Thoracic aorta (tissue), 2 donors: ENCODE data around the gene PREX1. TPM values are rescaled to one million over a fixed set of nuclear protein-coding genes. Genes with fewer than 3 reads are reported as not detected.

Source experiments
- ATAC-seq: fragments of 150-250 bp; one replicate; pipeline ENCODE4 v1.8.0; 2017; ENCODE audit warnings: low read depth; ENCODE audit not compliant: insufficient number of reproducible peaks, low FRiP score
- DNase-seq: peaks from one replicate; pipeline ENCODE4 v3.0.0-alpha.2; 2020; ENCODE audit warnings: low spot score
- H3K27ac ChIP-seq, 2 donors: fragments of 200-600 bp; sonication (generic); 1 replicate in 1 of 2; 2 replicates in 1 of 2; pipeline ENCODE4 v1.5.1; 2016; ENCODE audit warnings: mild to moderate bottlenecking in 2 of 2, moderate library complexity in 2 of 2
- H3K27me3 ChIP-seq: fragments of 200-600 bp; sonication (generic); replicated peaks from 2 replicates; pipeline ENCODE4 v1.6.0; 2016; ENCODE audit warnings: mild to moderate bottlenecking; ENCODE audit not compliant: insufficient read depth
- H3K36me3 ChIP-seq: fragments of 200-600 bp; sonication (generic); one replicate; pipeline ENCODE4 v1.5.1; 2016
- H3K4me1 ChIP-seq, 2 donors: fragments of 200-600 bp; sonication (generic); 1 replicate in 1 of 2; 2 replicates in 1 of 2; pipeline versions ENCODE4 v1.5.1 to v1.6.0; 2016; ENCODE audit warnings: low read depth in 2 of 2, mild to moderate bottlenecking in 1 of 2; ENCODE audit not compliant: control insufficient read depth in 1 of 2
- H3K4me3 ChIP-seq: fragments of 200-600 bp; sonication (generic); 2 replicates; pipeline ENCODE4 v1.5.1; 2016; ENCODE audit warnings: mild to moderate bottlenecking
- H3K9me3 ChIP-seq: fragments of 200-600 bp; sonication (generic); 2 replicates; pipeline ENCODE4 v1.5.1; 2016
- CTCF ChIP-seq: fragments of 200-600 bp; sonication (generic); IDR thresholded peaks from one replicate; pipeline ENCODE4 v1.5.1; 2019; ENCODE audit warnings: antibody characterized with exemption
- total RNA-seq, 2 donors: library from RNA; depleted of rRNA; stranded (reverse); fragments of >200 nt; gene quantifications; one replicate each; pipeline versions ENCODE4 v1.1.0 to v1.2.3, GENCODE V29; 2016

The PREX1 gene
- total RNA-seq, 2 donors from 2014 or later: 94.6 to 101 TPM

GRCh38 chr20:48716086-48716485 is 111.7 kb downstream of the PREX1 start:
- no peaks in the 10 kb centered on the region for H3K9me3 ChIP-seq
- no peaks in the 10 kb centered on the region for H3K27me3 ChIP-seq
- DNase-seq (no peak), ATAC-seq (no peak)
- no peak for TF ChIP-seq CTCF
- peaks cover 23 to 53% of the 10 kb centered on the region in 2 donors for H3K4me1 ChIP-seq
- no peaks in the 10 kb centered on the region for H3K36me3 ChIP-seq
- peak overlapping the region in 1 of 2 donors; percentile 25 for H3K27ac ChIP-seq
- no peak overlapping the region for H3K4me3 ChIP-seq

GRCh38 chr20:48714764-48715163 is 113.0 kb downstream of the PREX1 start:
- H3K4me3 ChIP-seq: no peak overlapping the region
- no peaks in the 10 kb centered on the region for H3K27me3 ChIP-seq
- H3K36me3 ChIP-seq: no peaks in the 10 kb centered on the region
- no peak for DNase-seq
- peaks cover 18 to 53% of the 10 kb centered on the region in 2 donors for H3K4me1 ChIP-seq
- H3K27ac ChIP-seq: no peak overlapping the region
- H3K9me3 ChIP-seq: no peaks in the 10 kb centered on the region
- TF ChIP-seq CTCF: no peak
- no peak for ATAC-seq

- Histone ChIP-seq H3K36me3 (no peaks in the 10 kb centered on the region), H3K4me3 (no peak overlapping the region), H3K9me3 (no peaks in the 10 kb centered on the region), H3K27ac (no peak overlapping the region), H3K27me3 (no peaks in the 10 kb centered on the region), H3K4me1 (peaks cover 23 to 64% of the 10 kb centered on the region in 2 donors)
- TF ChIP-seq CTCF: no peak
- ATAC-seq: no peak
- DNase-seq: no peak
These were observed 115.9 kb downstream of the PREX1 start for GRCh38 chr20:48711696-48712464.

- no peak for DNase-seq
- H3K27ac ChIP-seq: no peak overlapping the region
- peaks cover 31 to 65% of the 10 kb centered on the region in 2 donors for H3K4me1 ChIP-seq
- no peaks in the 10 kb centered on the region for H3K9me3 ChIP-seq
- no peaks in the 10 kb centered on the region for H3K36me3 ChIP-seq
- TF ChIP-seq CTCF: no peak
- H3K27me3 ChIP-seq: no peaks in the 10 kb centered on the region
- no peak for ATAC-seq
- no peak overlapping the region for H3K4me3 ChIP-seq
These were observed 116.8 kb downstream of the PREX1 start for GRCh38 chr20:48711044-48711428.

GRCh38 chr20:48710341-48711043 is 117.3 kb downstream of the PREX1 start:
- Histone ChIP-seq H3K27me3 (no peaks in the 10 kb centered on the region), H3K36me3 (no peaks in the 10 kb centered on the region), H3K27ac (no peak overlapping the region), H3K4me1 (peaks cover 35 to 71% of the 10 kb centered on the region in 2 donors), H3K4me3 (no peak overlapping the region), H3K9me3 (no peaks in the 10 kb centered on the region)
- ATAC-seq (no peak), DNase-seq (no peak)
- TF ChIP-seq CTCF: no peak
